Activated T-cell treated with anti-CD3 and anti-CD28 coated beads for 4 hours (primary cell): ENCODE data around the gene SLC39A12.

Source experiments
- DNase-seq: peaks from one replicate; pipeline ENCODE4 v3.0.0-alpha.2; 2020

The SLC39A12 gene

GRCh38 chr10:18066947-18067346 is 115.2 kb downstream of the SLC39A12 start:
- DNase-seq = no peak

GRCh38 chr10:18068401-18068800 is 116.7 kb downstream of the SLC39A12 start:
- no peak for DNase-seq

- no peak for DNase-seq
These were observed 119.9 kb downstream of the SLC39A12 start for GRCh38 chr10:18071591-18071990.

- DNase-seq = no peak
These were observed 121.6 kb downstream of the SLC39A12 start for GRCh38 chr10:18073314-18073713.

- DNase-seq = no peak
These were observed 124.2 kb downstream of the SLC39A12 start for GRCh38 chr10:18075881-18076280.

GRCh38 chr10:18079665-18080295 is 128.1 kb downstream of the SLC39A12 start:
- DNase-seq = no peak

- DNase-seq = no peak
These were observed 130.7 kb downstream of the SLC39A12 start for GRCh38 chr10:18082381-18082780.

GRCh38 chr10:18085855-18086254 is 134.1 kb downstream of the SLC39A12 start:
- DNase-seq = no peak

GRCh38 chr10:18086746-18087145 is 135.0 kb downstream of the SLC39A12 start:
- no peak for DNase-seq

GRCh38 chr10:18087355-18087754 is 135.6 kb downstream of the SLC39A12 start:
- no peak for DNase-seq
